A549 (cell line): ENCODE data around the gene DNAH7. TPM values are rescaled to one million over a fixed set of nuclear protein-coding genes. Genes with fewer than 3 reads are reported as not detected.

ENCODE experiments used
- ATAC-seq, 2 experiments: fragments of 200-7000 bp in 1 of 2; fragments of >200 bp in 1 of 2; cut with Nextera tagmentation in 1 of 2; cut with Tn5 transposase in 1 of 2; 3 replicates each; pipeline versions ENCODE4 v1.8.0 to v1.9.1; 2018 to 2020; ENCODE audit warnings: mild to moderate bottlenecking in 1 of 2, moderate library complexity in 1 of 2
- CTCF ChIA-PET: fragments of 300-600 bp; sonication (Branson Sonifier 250); formaldehyde crosslinking; extraction: SDS; loops from one replicate; lab custom pipeline; 2021; ENCODE audit warnings: antibody characterized with exemption, inconsistent platforms; lab: Yijun Ruan, JAX
- POLR2A ChIA-PET: fragments of 350-600 bp; formaldehyde crosslinking; extraction: SDS; loops from one replicate; lab custom pipeline; 2021; ENCODE audit warnings: antibody characterized with exemption, inconsistent platforms; lab: Yijun Ruan, JAX
- DNase-seq, 2 experiments: peaks; one replicate each; pipeline versions ENCODE4 v3.0.0 to v3.0.0-alpha.2; 2011 to 2016; ENCODE audit warnings: low read depth in 1 of 2, low spot score in 1 of 2
- FAIRE-seq: peaks from 2 replicates; lab custom pipeline; 2011; peaks lifted over from hg19 to GRCh38; lab: Jason Lieb, UNC
- H3K27ac ChIP-seq, 2 experiments: fragments of >200 bp; sonication (Bioruptor Twin); formaldehyde crosslinking; 3 replicates each; pipeline ENCODE4 v1.5.1; 2016 to 2017
- H3K4me1 ChIP-seq: fragments of >200 bp; sonication (Bioruptor Twin); formaldehyde crosslinking; 3 replicates; pipeline ENCODE4 v1.6.1; 2016
- H3K4me2 ChIP-seq: fragments of >200 bp; sonication (Bioruptor Twin); formaldehyde crosslinking; 3 replicates; pipeline ENCODE4 v1.6.1; 2016
- H3K4me3 ChIP-seq: fragments of >200 bp; sonication (Bioruptor Twin); formaldehyde crosslinking; 3 replicates; pipeline ENCODE4 v1.5.1; 2016
- H3K9me3 ChIP-seq: fragments of >200 bp; sonication (Bioruptor Twin); formaldehyde crosslinking; 3 replicates; pipeline ENCODE4 v1.6.1; 2016
- CHD4 ChIP-seq: fragments of 200-600 bp; sonication (generic); IDR thresholded peaks from 2 replicates; pipeline ENCODE4 v1.6.1; 2016; ENCODE audit warnings: antibody characterized with exemption, mild to moderate bottlenecking, borderline replicate concordance
- E2F6 ChIP-seq: IDR thresholded peaks from 2 replicates; pipeline ENCODE4 v1.6.1; 2012; ENCODE audit warnings: low read depth, borderline replicate concordance
- EHMT2 ChIP-seq: fragments of 200-600 bp; sonication (generic); IDR thresholded peaks from 2 replicates; pipeline ENCODE4 v1.6.1; 2016; ENCODE audit warnings: antibody characterized with exemption, low read depth, mild to moderate bottlenecking, moderate library complexity
- EP300 ChIP-seq, 2 experiments: fragments of >200 bp; sonication (Bioruptor Twin); formaldehyde crosslinking; IDR thresholded peaks; 2 replicates in 1 of 2; 3 replicates in 1 of 2; pipeline ENCODE4 v1.6.1; 2016 to 2017
- HEYL ChIP-seq: fragments of 250-450 bp; sonication (Bioruptor Pico); IDR thresholded peaks from 2 replicates; pipeline ENCODE4 v1.8.0; 2021; ENCODE audit warnings: mild to moderate bottlenecking, moderate library complexity
- HOXA7 ChIP-seq: fragments of 250-450 bp; sonication (Bioruptor Pico); IDR thresholded peaks from 2 replicates; pipeline ENCODE4 v1.5.0; 2020; ENCODE audit warnings: mild to moderate bottlenecking, moderate library complexity
- HOXB5 ChIP-seq: fragments of 250-450 bp; sonication (Bioruptor Pico); IDR thresholded peaks from 2 replicates; pipeline ENCODE4 v1.5.0; 2020; ENCODE audit warnings: mild to moderate bottlenecking, moderate library complexity
- KDM1A ChIP-seq: fragments of 200-600 bp; sonication (generic); IDR thresholded peaks from 2 replicates; pipeline ENCODE4 v1.6.1; 2016; ENCODE audit warnings: low read depth, mild to moderate bottlenecking
- MAX ChIP-seq: IDR thresholded peaks from 2 replicates; pipeline ENCODE4 v1.6.1; 2012
- MYC ChIP-seq: IDR thresholded peaks from 2 replicates; pipeline ENCODE4 v1.6.1; 2012; ENCODE audit warnings: mild to moderate bottlenecking, inconsistent platforms, low read length, improper control_type of control experiment, borderline replicate concordance
- NFE2L2 ChIP-seq: fragments of 150-350 bp; conservative IDR thresholded peaks from 2 replicates; pipeline ENCODE4 v1.6.1; 2014; ENCODE audit warnings: low read length
- PHF8 ChIP-seq: fragments of 200-600 bp; sonication (generic); IDR thresholded peaks from 2 replicates; pipeline ENCODE4 v1.6.1; 2016; ENCODE audit warnings: low read depth, mild to moderate bottlenecking, antibody characterized with exemption, moderate library complexity, borderline replicate concordance
- POLR2AphosphoS2 ChIP-seq: conservative IDR thresholded peaks from 2 replicates; pipeline ENCODE4 v1.6.1; 2012; ENCODE audit warnings: low read length, improper control_type of control experiment, inconsistent platforms
- RAD21 ChIP-seq, 2 experiments: fragments of >200 bp in 1 of 2; sonication (Bioruptor Twin) in 1 of 2; formaldehyde crosslinking in 1 of 2; IDR thresholded peaks in 1 of 2; conservative IDR thresholded peaks in 1 of 2; 2 replicates in 1 of 2; 3 replicates in 1 of 2; pipeline ENCODE4 v1.6.1; 2012 to 2018; ENCODE audit warnings: inconsistent platforms in 1 of 2
- RARB ChIP-seq: fragments of 250-450 bp; sonication (Bioruptor Pico); IDR thresholded peaks from 2 replicates; pipeline ENCODE4 v1.8.0; 2021; ENCODE audit warnings: mild to moderate bottlenecking, moderate library complexity
- RCOR1 ChIP-seq: fragments of 150-350 bp; IDR thresholded peaks from 2 replicates; pipeline ENCODE4 v1.6.1; 2014; ENCODE audit warnings: antibody characterized with exemption, low read length, low read depth
- RFX5 ChIP-seq: fragments of 450-650 bp; IDR thresholded peaks from 2 replicates; pipeline ENCODE4 v1.7.1; 2014; ENCODE audit warnings: antibody characterized with exemption, mild to moderate bottlenecking, moderate library complexity
- RNF2 ChIP-seq: fragments of 200-600 bp; sonication (generic); IDR thresholded peaks from 2 replicates; pipeline ENCODE4 v1.6.1; 2016; ENCODE audit warnings: low read depth, mild to moderate bottlenecking, antibody characterized with exemption, moderate library complexity, borderline replicate concordance
- SMC3 ChIP-seq: fragments of >200 bp; sonication (Bioruptor Twin); formaldehyde crosslinking; IDR thresholded peaks from 3 replicates; pipeline ENCODE4 v1.6.1; 2018; ENCODE audit warnings: inconsistent platforms
- SREBF2 ChIP-seq: fragments of 450-650 bp; IDR thresholded peaks from 2 replicates; pipeline ENCODE4 v1.6.1; 2014; ENCODE audit warnings: mild to moderate bottlenecking, moderate library complexity
- ZC3H11A ChIP-seq: fragments of 450-650 bp; IDR thresholded peaks from 2 replicates; pipeline ENCODE4 v1.6.1; 2014; ENCODE audit warnings: antibody characterized with exemption, mild to moderate bottlenecking
- ZSCAN20 ChIP-seq: fragments of 250-450 bp; sonication (Bioruptor Pico); IDR thresholded peaks from 2 replicates; pipeline ENCODE4 v1.8.0; 2022; ENCODE audit warnings: mild to moderate bottlenecking, moderate library complexity
- WGBS: methylation state at CpG from one replicate; pipeline ENCODE4 v1.1.6; 2017; ENCODE audit errors: missing lambda C conversion rate; 5-methylcytosine and 5-hydroxymethylcytosine counted together
- polyA plus RNA-seq, 4 experiments: library from polyadenylated mRNA; depleted of rRNA in 3 of 4; stranded (reverse); fragments of >200 nt; fragmentation: RNase III in 1 of 4; extraction: RNeasy Plus Mini Kit Qiagen cat#74134 plus additional on column Dnase treatment in 1 of 4; gene quantifications; 2 replicates in 3 of 4; 3 replicates in 1 of 4; pipeline ENCODE4 v1.2.3, GENCODE V29; 2011 to 2017
- TF ChIP-seq, protein P1 (sequence below): IDR thresholded peaks from 2 replicates; pipeline ENCODE4 v1.6.1; 2012
- TF ChIP-seq, protein P2 (sequence below): fragments of 200-600 bp; sonication (generic); IDR thresholded peaks from 2 replicates; pipeline ENCODE4 v1.6.1; 2016; ENCODE audit warnings: antibody characterized with exemption, mild to moderate bottlenecking, moderate library complexity
- TF ChIP-seq, protein P3 (sequence below): fragments of >200 bp; sonication (Bioruptor Twin); formaldehyde crosslinking; IDR thresholded peaks from 3 replicates; pipeline ENCODE4 v1.5.1; 2016
- TF ChIP-seq, protein P4 (sequence below): fragments of 450-650 bp; IDR thresholded peaks from 2 replicates; pipeline ENCODE4 v1.6.1; 2014; ENCODE audit warnings: antibody characterized with exemption

Gene DNAH7
- polyA plus RNA-seq, 2 of the 4 experiments (the other 2 are of a cell fraction), result 0.43 to 1.5 TPM

- no peak for FAIRE-seq
- H3K4me1 ChIP-seq, result no peaks in the 10 kb centered on the region
- no peak for DNase-seq
- no peak overlapping the region for H3K4me3 ChIP-seq
- no peak overlapping the region for H3K27ac ChIP-seq
- ChIA-PET POLR2A (no interaction called here), CTCF (no interaction called here)
- TF ChIP-seq ZC3H11A, result no peak
- TF ChIP-seq HOXA7 (CRISPR knock-in tag), result no peak
- TF ChIP-seq EP300 (IDR thresholded peaks at IDR 0.05), result no peak
- no peak for TF ChIP-seq NFE2L2
- TF ChIP-seq, protein P1, sequence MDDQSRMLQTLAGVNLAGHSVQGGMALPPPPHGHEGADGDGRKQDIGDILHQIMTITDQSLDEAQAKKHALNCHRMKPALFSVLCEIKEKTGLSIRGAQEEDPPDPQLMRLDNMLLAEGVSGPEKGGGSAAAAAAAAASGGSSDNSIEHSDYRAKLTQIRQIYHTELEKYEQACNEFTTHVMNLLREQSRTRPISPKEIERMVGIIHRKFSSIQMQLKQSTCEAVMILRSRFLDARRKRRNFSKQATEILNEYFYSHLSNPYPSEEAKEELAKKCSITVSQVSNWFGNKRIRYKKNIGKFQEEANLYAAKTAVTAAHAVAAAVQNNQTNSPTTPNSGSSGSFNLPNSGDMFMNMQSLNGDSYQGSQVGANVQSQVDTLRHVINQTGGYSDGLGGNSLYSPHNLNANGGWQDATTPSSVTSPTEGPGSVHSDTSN, result no peak
- no peak for TF ChIP-seq RFX5
- TF ChIP-seq, protein P2, sequence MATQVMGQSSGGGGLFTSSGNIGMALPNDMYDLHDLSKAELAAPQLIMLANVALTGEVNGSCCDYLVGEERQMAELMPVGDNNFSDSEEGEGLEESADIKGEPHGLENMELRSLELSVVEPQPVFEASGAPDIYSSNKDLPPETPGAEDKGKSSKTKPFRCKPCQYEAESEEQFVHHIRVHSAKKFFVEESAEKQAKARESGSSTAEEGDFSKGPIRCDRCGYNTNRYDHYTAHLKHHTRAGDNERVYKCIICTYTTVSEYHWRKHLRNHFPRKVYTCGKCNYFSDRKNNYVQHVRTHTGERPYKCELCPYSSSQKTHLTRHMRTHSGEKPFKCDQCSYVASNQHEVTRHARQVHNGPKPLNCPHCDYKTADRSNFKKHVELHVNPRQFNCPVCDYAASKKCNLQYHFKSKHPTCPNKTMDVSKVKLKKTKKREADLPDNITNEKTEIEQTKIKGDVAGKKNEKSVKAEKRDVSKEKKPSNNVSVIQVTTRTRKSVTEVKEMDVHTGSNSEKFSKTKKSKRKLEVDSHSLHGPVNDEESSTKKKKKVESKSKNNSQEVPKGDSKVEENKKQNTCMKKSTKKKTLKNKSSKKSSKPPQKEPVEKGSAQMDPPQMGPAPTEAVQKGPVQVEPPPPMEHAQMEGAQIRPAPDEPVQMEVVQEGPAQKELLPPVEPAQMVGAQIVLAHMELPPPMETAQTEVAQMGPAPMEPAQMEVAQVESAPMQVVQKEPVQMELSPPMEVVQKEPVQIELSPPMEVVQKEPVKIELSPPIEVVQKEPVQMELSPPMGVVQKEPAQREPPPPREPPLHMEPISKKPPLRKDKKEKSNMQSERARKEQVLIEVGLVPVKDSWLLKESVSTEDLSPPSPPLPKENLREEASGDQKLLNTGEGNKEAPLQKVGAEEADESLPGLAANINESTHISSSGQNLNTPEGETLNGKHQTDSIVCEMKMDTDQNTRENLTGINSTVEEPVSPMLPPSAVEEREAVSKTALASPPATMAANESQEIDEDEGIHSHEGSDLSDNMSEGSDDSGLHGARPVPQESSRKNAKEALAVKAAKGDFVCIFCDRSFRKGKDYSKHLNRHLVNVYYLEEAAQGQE, result no peak
- TF ChIP-seq POLR2AphosphoS2, result no peak
- no peak for TF ChIP-seq ZSCAN20 (CRISPR knock-in tag)
- no peak for TF ChIP-seq RARB
- no peak for TF ChIP-seq RCOR1
- no peak for TF ChIP-seq MYC
- TF ChIP-seq HEYL, result no peak
- TF ChIP-seq PHF8, result no peak
- TF ChIP-seq KDM1A, result no peak
- no peak overlapping the region for H3K4me2 ChIP-seq
- peaks cover 5% of the 10 kb centered on the region; the same call in 1 of the 3 replicates for H3K9me3 ChIP-seq
- ATAC-seq, result no peak
These were observed 304.8 kb downstream of the DNAH7 start for GRCh38 chr2:195763866-195764265.

DNA sequence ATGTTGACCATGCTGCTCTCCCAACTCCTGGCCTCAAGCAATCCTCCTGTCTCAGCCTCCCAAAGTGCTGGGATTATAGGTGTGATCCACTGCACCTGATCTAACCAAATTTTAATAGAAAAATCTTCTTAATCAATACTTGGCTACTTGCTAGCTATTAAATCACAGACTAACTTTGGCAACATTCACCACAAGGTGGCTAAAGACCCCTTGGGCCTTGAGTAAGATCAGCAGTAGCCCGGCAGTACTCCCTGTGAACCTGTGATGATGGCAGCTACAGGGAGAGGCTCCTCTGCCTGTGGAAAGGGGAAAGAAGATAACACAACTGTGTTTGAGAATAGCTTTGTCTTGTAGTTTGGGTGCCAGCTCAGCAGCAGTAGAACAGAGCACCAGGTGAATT, 308.8 kb downstream of the DNAH7 start:
- Histone ChIP-seq H3K9me3 (peaks cover 3% of the 10 kb centered on the region; the same call in 1 of the 3 replicates), H3K4me2 (no peak overlapping the region), H3K4me1 (peaks cover 12% of the 10 kb centered on the region), H3K27ac (no peak overlapping the region), H3K4me3 (no peak overlapping the region)
- ChIA-PET POLR2A (no interaction called here), CTCF (interaction anchor here (0.6 kb wide), 2 partner anchors 45 to 225 kb away, joined by 3 read pairs; no protein-coding TSS in a partner anchor)
- 90% methylated on average over 1 of the region's 1 CpG for WGBS
- no peak for TF ChIP-seq RNF2
- TF ChIP-seq RAD21 (conservative IDR thresholded peaks at IDR 0.05 in 1 of 2, IDR thresholded peaks at IDR 0.05 in 1 of 2), result no peak
- no peak for DNase-seq
- FAIRE-seq, result no peak
- ATAC-seq, result no peak

- H3K27ac ChIP-seq, result no peak overlapping the region
- ChIA-PET CTCF (no interaction called here), POLR2A (no interaction called here)
- DNase-seq, result no peak
- H3K4me2 ChIP-seq, result no peak overlapping the region
- no peak overlapping the region for H3K4me3 ChIP-seq
- 63% methylated on average over 2 of the region's 3 CpGs for WGBS
- H3K4me1 ChIP-seq, result peaks cover 12% of the 10 kb centered on the region
- H3K9me3 ChIP-seq, result no peaks in the 10 kb centered on the region
- FAIRE-seq, result no peak
- no peak for ATAC-seq
- TF ChIP-seq EHMT2 (no peak), HOXA7 (CRISPR knock-in tag) (no peak), SREBF2 (no peak), MAX (no peak), CHD4 (no peak), E2F6 (no peak), HOXB5 (CRISPR knock-in tag) (no peak), SMC3 (no peak)
- TF ChIP-seq, protein P3, sequence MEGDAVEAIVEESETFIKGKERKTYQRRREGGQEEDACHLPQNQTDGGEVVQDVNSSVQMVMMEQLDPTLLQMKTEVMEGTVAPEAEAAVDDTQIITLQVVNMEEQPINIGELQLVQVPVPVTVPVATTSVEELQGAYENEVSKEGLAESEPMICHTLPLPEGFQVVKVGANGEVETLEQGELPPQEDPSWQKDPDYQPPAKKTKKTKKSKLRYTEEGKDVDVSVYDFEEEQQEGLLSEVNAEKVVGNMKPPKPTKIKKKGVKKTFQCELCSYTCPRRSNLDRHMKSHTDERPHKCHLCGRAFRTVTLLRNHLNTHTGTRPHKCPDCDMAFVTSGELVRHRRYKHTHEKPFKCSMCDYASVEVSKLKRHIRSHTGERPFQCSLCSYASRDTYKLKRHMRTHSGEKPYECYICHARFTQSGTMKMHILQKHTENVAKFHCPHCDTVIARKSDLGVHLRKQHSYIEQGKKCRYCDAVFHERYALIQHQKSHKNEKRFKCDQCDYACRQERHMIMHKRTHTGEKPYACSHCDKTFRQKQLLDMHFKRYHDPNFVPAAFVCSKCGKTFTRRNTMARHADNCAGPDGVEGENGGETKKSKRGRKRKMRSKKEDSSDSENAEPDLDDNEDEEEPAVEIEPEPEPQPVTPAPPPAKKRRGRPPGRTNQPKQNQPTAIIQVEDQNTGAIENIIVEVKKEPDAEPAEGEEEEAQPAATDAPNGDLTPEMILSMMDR, result no peak
- TF ChIP-seq, protein P4, sequence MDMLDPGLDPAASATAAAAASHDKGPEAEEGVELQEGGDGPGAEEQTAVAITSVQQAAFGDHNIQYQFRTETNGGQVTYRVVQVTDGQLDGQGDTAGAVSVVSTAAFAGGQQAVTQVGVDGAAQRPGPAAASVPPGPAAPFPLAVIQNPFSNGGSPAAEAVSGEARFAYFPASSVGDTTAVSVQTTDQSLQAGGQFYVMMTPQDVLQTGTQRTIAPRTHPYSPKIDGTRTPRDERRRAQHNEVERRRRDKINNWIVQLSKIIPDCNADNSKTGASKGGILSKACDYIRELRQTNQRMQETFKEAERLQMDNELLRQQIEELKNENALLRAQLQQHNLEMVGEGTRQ, result no peak
These were observed 309.8 kb downstream of the DNAH7 start for GRCh38 chr2:195758846-195759245.
